Smooth muscle cell (in vitro differentiated cells): ENCODE measurements around the gene TMEM178B. TPM values are rescaled to one million over a fixed set of nuclear protein-coding genes. Genes with fewer than 3 reads are reported as not detected.

ENCODE experiments used
- DNase-seq: peaks from one replicate; lab custom pipeline; 2025; ENCODE audit not compliant: unreplicated experiment; lab: John Stamatoyannopoulos, UW
- H2AFZ ChIP-seq: fragments of 200-600 bp; sonication (generic); 2 replicates; pipeline ENCODE4 v1.6.0; 2016; ENCODE audit warnings: antibody characterized with exemption, low read depth, mild to moderate bottlenecking
- H3F3A ChIP-seq: fragments of 200-600 bp; sonication (generic); 2 replicates; pipeline ENCODE4 v1.6.0; 2017; ENCODE audit warnings: antibody characterized with exemption, low read depth
- H3K27ac ChIP-seq: fragments of 200-600 bp; sonication (generic); 2 replicates; pipeline ENCODE4 v1.5.1; 2016; ENCODE audit warnings: low read depth, mild to moderate bottlenecking
- H3K27me3 ChIP-seq: fragments of 200-600 bp; sonication (generic); 2 replicates; pipeline ENCODE4 v1.6.1; 2016; ENCODE audit warnings: low read depth, mild to moderate bottlenecking
- H3K36me3 ChIP-seq: fragments of 200-600 bp; sonication (generic); 2 replicates; pipeline ENCODE4 v1.5.1; 2016; ENCODE audit warnings: low read depth
- H3K4me1 ChIP-seq: fragments of 200-600 bp; sonication (generic); 2 replicates; pipeline ENCODE4 v1.5.1; 2016; ENCODE audit warnings: low read depth
- H3K4me2 ChIP-seq: fragments of 200-600 bp; sonication (generic); 2 replicates; pipeline ENCODE4 v1.6.0; 2016; ENCODE audit warnings: mild to moderate bottlenecking
- H3K4me3 ChIP-seq: fragments of 200-600 bp; sonication (generic); 2 replicates; pipeline ENCODE4 v1.5.1; 2016; ENCODE audit warnings: mild to moderate bottlenecking
- H3K79me2 ChIP-seq: fragments of 200-600 bp; sonication (generic); 2 replicates; pipeline ENCODE4 v1.6.0; 2016; ENCODE audit warnings: low read depth, mild to moderate bottlenecking
- H3K9ac ChIP-seq: fragments of 200-600 bp; sonication (generic); 2 replicates; pipeline ENCODE4 v1.6.0; 2016; ENCODE audit warnings: low read depth
- H3K9me3 ChIP-seq: fragments of 200-600 bp; sonication (generic); replicated peaks from 2 replicates; pipeline ENCODE4 v1.5.1; 2016; ENCODE audit warnings: low read depth
- H4K20me1 ChIP-seq: fragments of 200-600 bp; sonication (generic); 2 replicates; pipeline ENCODE4 v1.6.0; 2016; ENCODE audit warnings: low read depth
- WGBS: methylation state at CpG from one replicate; pipeline ENCODE4 v1.1.7; 2016; ENCODE audit warnings: low lambda C conversion rate; 5-methylcytosine and 5-hydroxymethylcytosine counted together
- polyA plus RNA-seq: library from polyadenylated mRNA; unstranded; fragments of >200 nt; fragmentation: Nextera tagmentation; extraction: Ambion mirVana; gene quantifications from 2 replicates; pipeline ENCODE4 v1.2.1, GENCODE V29; 2016
- total RNA-seq: library from RNA; depleted of rRNA; stranded (reverse); fragments of >200 nt; gene quantifications from 2 replicates; pipeline ENCODE4 v1.2.3, GENCODE V29; 2014
- TF ChIP-seq, protein P1 (sequence below): fragments of 200-600 bp; sonication (generic); IDR thresholded peaks from 2 replicates; pipeline ENCODE4 v1.5.1; 2017; ENCODE audit warnings: borderline replicate concordance, mild to moderate bottlenecking, antibody characterized with exemption; ENCODE audit not compliant: insufficient read depth, poor library complexity, severe bottlenecking

Gene TMEM178B
- total and polyA plus RNA-seq, 2 experiments from 2014 or later = 0.72 TPM; not detected in 1

DNA sequence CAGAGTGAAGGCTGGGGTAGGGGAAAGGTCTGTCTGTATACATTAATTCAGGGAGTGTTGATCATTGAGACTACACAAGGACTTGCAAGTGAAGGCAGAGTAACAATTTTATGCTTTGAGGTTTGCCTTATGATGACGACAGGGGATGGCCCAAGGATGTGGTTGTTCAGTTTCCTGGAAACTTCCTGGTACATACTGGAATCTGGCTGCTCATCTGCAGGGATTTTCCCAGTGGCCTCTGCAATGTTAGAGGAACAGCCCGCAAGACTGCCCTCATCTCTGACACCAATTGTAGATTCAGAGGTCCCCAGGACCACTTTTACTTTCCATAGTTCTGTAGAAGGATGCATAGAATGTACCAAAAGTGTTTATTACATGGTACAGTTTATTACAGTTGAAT lies 189.6 kb downstream of the TMEM178B start:
- H3K9ac ChIP-seq = no peak overlapping the region
- H3K27ac ChIP-seq = no peak overlapping the region
- TF ChIP-seq, protein P1, sequence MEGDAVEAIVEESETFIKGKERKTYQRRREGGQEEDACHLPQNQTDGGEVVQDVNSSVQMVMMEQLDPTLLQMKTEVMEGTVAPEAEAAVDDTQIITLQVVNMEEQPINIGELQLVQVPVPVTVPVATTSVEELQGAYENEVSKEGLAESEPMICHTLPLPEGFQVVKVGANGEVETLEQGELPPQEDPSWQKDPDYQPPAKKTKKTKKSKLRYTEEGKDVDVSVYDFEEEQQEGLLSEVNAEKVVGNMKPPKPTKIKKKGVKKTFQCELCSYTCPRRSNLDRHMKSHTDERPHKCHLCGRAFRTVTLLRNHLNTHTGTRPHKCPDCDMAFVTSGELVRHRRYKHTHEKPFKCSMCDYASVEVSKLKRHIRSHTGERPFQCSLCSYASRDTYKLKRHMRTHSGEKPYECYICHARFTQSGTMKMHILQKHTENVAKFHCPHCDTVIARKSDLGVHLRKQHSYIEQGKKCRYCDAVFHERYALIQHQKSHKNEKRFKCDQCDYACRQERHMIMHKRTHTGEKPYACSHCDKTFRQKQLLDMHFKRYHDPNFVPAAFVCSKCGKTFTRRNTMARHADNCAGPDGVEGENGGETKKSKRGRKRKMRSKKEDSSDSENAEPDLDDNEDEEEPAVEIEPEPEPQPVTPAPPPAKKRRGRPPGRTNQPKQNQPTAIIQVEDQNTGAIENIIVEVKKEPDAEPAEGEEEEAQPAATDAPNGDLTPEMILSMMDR = no peak
- H3F3A ChIP-seq = no peaks in the 10 kb centered on the region
- no peaks in the 10 kb centered on the region for H3K4me1 ChIP-seq
- no peaks in the 10 kb centered on the region for H3K27me3 ChIP-seq
- H2AFZ ChIP-seq = no peak overlapping the region
- no peak for DNase-seq
- no peak overlapping the region for H3K4me3 ChIP-seq
- no peaks in the 10 kb centered on the region for H4K20me1 ChIP-seq
- H3K9me3 ChIP-seq = no peaks in the 10 kb centered on the region
- WGBS = 94% methylated on average over 2 of the region's 2 CpGs
- no peak overlapping the region for H3K4me2 ChIP-seq
- H3K79me2 ChIP-seq = no peaks in the 10 kb centered on the region
- H3K36me3 ChIP-seq = no peaks in the 10 kb centered on the region

DNA sequence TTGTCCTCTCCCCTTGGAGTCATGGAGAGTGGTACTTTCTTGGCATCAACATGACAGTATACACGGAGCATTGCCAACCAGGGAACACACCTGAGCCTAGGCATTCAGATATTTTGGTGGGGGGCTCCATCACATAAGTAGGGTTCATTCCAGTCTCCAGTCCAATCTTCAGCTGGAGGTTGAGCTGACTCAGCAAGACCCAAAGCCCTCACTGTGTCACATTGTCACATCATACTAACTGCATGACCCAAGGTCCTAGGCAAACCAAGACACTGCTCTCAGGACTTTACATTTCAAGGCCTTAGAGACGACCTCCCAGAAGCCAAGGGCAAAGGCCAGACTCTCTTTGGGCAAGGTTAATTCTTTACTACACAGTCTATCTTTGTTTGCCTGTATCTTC lies 190.1 kb downstream of the TMEM178B start:
- no peaks in the 10 kb centered on the region for H4K20me1 ChIP-seq
- H3K27ac ChIP-seq = no peak overlapping the region
- H3K36me3 ChIP-seq = no peaks in the 10 kb centered on the region
- H3K9ac ChIP-seq = no peak overlapping the region
- no peak for DNase-seq
- H3K4me1 ChIP-seq = no peaks in the 10 kb centered on the region
- WGBS = 77% methylated on average over 2 of the region's 2 CpGs
- H3K9me3 ChIP-seq = no peaks in the 10 kb centered on the region
- no peak overlapping the region for H2AFZ ChIP-seq
- no peak overlapping the region for H3K4me2 ChIP-seq
- TF ChIP-seq, protein P1 = no peak
- no peaks in the 10 kb centered on the region for H3K27me3 ChIP-seq
- no peak overlapping the region for H3K4me3 ChIP-seq
- no peaks in the 10 kb centered on the region for H3F3A ChIP-seq
- H3K79me2 ChIP-seq = no peaks in the 10 kb centered on the region

DNA sequence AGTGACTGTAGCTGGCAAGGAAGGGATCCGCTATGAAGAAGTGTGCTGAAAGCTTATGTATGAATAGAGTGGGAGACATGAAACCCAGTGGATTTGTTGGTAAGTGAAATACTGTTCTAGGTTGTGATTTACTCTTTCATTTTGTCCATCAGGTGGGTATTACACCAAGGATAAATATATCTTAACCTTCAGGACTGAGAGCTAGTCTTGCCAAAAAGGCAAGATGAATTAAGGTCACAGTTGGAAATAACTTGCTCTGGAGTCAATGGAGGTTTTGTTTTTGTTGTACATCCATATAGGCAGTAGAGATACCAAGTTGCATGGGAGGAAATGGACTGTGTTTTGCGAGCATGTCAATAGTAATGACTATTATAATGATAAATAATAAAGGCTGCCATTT lies 190.6 kb downstream of the TMEM178B start:
- no peaks in the 10 kb centered on the region for H4K20me1 ChIP-seq
- H3K27ac ChIP-seq = no peak overlapping the region
- no peak overlapping the region for H3K4me3 ChIP-seq
- TF ChIP-seq, protein P1 = no peak
- H3K9ac ChIP-seq = no peak overlapping the region
- no peaks in the 10 kb centered on the region for H3K79me2 ChIP-seq
- H3K36me3 ChIP-seq = no peaks in the 10 kb centered on the region
- no peaks in the 10 kb centered on the region for H3F3A ChIP-seq
- H3K4me1 ChIP-seq = no peaks in the 10 kb centered on the region
- H2AFZ ChIP-seq = no peak overlapping the region
- H3K9me3 ChIP-seq = no peaks in the 10 kb centered on the region
- WGBS = 83% methylated on average over 2 of the region's 2 CpGs
- DNase-seq = no peak
- no peak overlapping the region for H3K4me2 ChIP-seq
- no peaks in the 10 kb centered on the region for H3K27me3 ChIP-seq

DNA sequence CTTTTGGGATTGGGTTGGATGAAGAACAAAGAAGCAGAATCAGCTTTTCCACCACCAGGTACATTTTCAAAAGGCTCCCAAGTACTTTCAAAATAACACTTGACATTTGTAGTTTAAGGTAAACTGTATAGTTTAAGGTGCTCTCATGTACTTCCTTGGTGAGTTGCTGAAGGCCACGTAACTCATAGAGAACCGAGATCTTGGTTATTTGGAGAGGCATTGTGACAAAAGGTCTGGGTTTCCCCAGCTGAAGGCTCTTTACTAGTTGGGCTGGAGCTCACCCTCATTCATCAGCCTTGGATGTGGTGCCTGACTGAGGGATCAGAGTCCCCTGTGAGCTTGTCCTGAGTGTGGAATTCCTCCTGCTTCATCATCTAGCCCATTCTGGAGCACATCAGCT lies 191.8 kb downstream of the TMEM178B start:
- no peak overlapping the region for H2AFZ ChIP-seq
- TF ChIP-seq, protein P1 = no peak
- H3K79me2 ChIP-seq = no peaks in the 10 kb centered on the region
- no peak overlapping the region for H3K27ac ChIP-seq
- H3K9me3 ChIP-seq = no peaks in the 10 kb centered on the region
- WGBS = 90% methylated on average over 2 of the region's 2 CpGs
- no peaks in the 10 kb centered on the region for H3K27me3 ChIP-seq
- DNase-seq = no peak
- H3F3A ChIP-seq = no peaks in the 10 kb centered on the region
- no peak overlapping the region for H3K4me2 ChIP-seq
- no peak overlapping the region for H3K4me3 ChIP-seq
- H3K4me1 ChIP-seq = no peaks in the 10 kb centered on the region
- no peaks in the 10 kb centered on the region for H3K36me3 ChIP-seq
- no peak overlapping the region for H3K9ac ChIP-seq
- H4K20me1 ChIP-seq = no peaks in the 10 kb centered on the region
